A673 (cell line): ENCODE data around the gene COX20.

Source experiments
- CTCF ChIP-seq: fragments of 300-800, 200-600 bp; sonication (generic); conservative IDR thresholded peaks from 2 replicates; pipeline ENCODE4 v1.5.1; 2017; ENCODE audit warnings: low read depth, mild to moderate bottlenecking, antibody characterized with exemption, low read length, moderate library complexity, mixed read lengths
- EZH2 ChIP-seq: fragments of 200-600 bp; sonication (generic); IDR thresholded peaks from 2 replicates; pipeline ENCODE4 v1.6.1; 2017; ENCODE audit warnings: borderline replicate concordance, low read depth, mild to moderate bottlenecking, mixed read lengths, antibody characterized with exemption, low read length; ENCODE audit not compliant: poor library complexity, severe bottlenecking

- TF ChIP-seq CTCF (no peak), EZH2 (no peak)
These were observed 25.2 kb upstream of the COX20 start for GRCh38 chr1:244810221-244810620.
